ENCODE results near the gene IL26. TPM values are rescaled to one million over a fixed set of nuclear protein-coding genes. Genes with fewer than 3 reads are reported as not detected.

Gene IL26
- total RNA-seq, 4 donors from 2014 or later = not detected

GRCh38 chr12:68239309-68239982 lies 13.8 kb upstream of the IL26 start:
- Histone ChIP-seq H3K27ac (replicated peaks in 1 of 4) (no peak overlapping the region), H3K27me3 (no peaks in the 10 kb centered on the region), H3K36me3 (no peaks in the 10 kb centered on the region), H3K4me3 (no peak overlapping the region), H3K9me3 (no peaks in the 10 kb centered on the region), H3K4me1 (peaks cover 13 to 41% (median 32%) of the 10 kb centered on the region in 4 donors)
- TF ChIP-seq EP300 (IDR thresholded peaks at IDR 0.05) (no peak), CTCF (IDR thresholded peaks at IDR 0.05) (no peak), POLR2A (IDR thresholded peaks at IDR 0.05; ENCODE audit: low read depth) (no peak), POLR2AphosphoS5 (IDR thresholded peaks at IDR 0.05) (no peak)
- intact Hi-C loops (cut with DNase I) = no loop called here
- 83% methylated on average over 6 of the region's 6 CpGs for WGBS
- DNase-seq (ENCODE audit: extremely low spot score) = no peak

- H3K36me3 ChIP-seq = no peaks in the 10 kb centered on the region
- H3K4me1 ChIP-seq = peaks cover 13 to 41% (median 32%) of the 10 kb centered on the region in 4 donors
- H3K9me3 ChIP-seq = no peaks in the 10 kb centered on the region
- H3K27ac ChIP-seq (replicated peaks in 1 of 4) = no peak overlapping the region
- intact Hi-C loops (cut with DNase I) = no loop called here
- no peak overlapping the region for H3K4me3 ChIP-seq
- TF ChIP-seq POLR2AphosphoS5 (IDR thresholded peaks at IDR 0.05) (no peak), EP300 (IDR thresholded peaks at IDR 0.05) (no peak), CTCF (IDR thresholded peaks at IDR 0.05) (no peak), POLR2A (IDR thresholded peaks at IDR 0.05; ENCODE audit: low read depth) (no peak)
- DNase-seq (ENCODE audit: extremely low spot score) = no peak
- 29% methylated on average over 2 of the region's 2 CpGs for WGBS
- no peaks in the 10 kb centered on the region for H3K27me3 ChIP-seq
Observed at GRCh38 chr12:68237619-68238018, 12.0 kb upstream of the IL26 start.

GRCh38 chr12:68237078-68237477 lies 11.5 kb upstream of the IL26 start:
- TF ChIP-seq EP300 (IDR thresholded peaks at IDR 0.05) = no peak
- TF ChIP-seq POLR2A (IDR thresholded peaks at IDR 0.05; ENCODE audit: low read depth) = no peak
- TF ChIP-seq CTCF (IDR thresholded peaks at IDR 0.05) = peak in 1 of 3 experiments; percentile 13
- peak overlapping the region; percentile 28 to 46 (median 34) for H3K4me3 ChIP-seq
- 60% methylated on average over 2 of the region's 2 CpGs for WGBS
- H3K27me3 ChIP-seq = no peaks in the 10 kb centered on the region
- intact Hi-C loops (cut with DNase I) = no loop called here
- peaks cover 13 to 41% (median 32%) of the 10 kb centered on the region in 4 donors for H3K4me1 ChIP-seq
- no peak overlapping the region for H3K27ac ChIP-seq (replicated peaks in 1 of 4)
- no peak for DNase-seq (ENCODE audit: extremely low spot score)
- H3K36me3 ChIP-seq = no peaks in the 10 kb centered on the region
- no peaks in the 10 kb centered on the region for H3K9me3 ChIP-seq

GRCh38 chr12:68236421-68237059 lies 10.9 kb upstream of the IL26 start:
- Histone ChIP-seq H3K36me3 (no peaks in the 10 kb centered on the region), H3K9me3 (no peaks in the 10 kb centered on the region), H3K4me3 (peak overlapping the region; percentile 28 to 46 (median 34)), H3K27me3 (no peaks in the 10 kb centered on the region), H3K4me1 (peaks cover 13 to 37% (median 31%) of the 10 kb centered on the region in 4 donors), H3K27ac (replicated peaks in 1 of 4) (no peak overlapping the region)
- 66% methylated on average over 8 of the region's 8 CpGs for WGBS
- TF ChIP-seq CTCF (IDR thresholded peaks at IDR 0.05) (peak in 1 of 3 experiments; percentile 10), POLR2AphosphoS5 (IDR thresholded peaks at IDR 0.05) (no peak), POLR2A (IDR thresholded peaks at IDR 0.05; ENCODE audit: low read depth) (no peak)
- no peak for DNase-seq (ENCODE audit: extremely low spot score)
- intact Hi-C loops (cut with DNase I) = no loop called here

All from esophagus muscularis mucosa (tissue), 4 donors.